ENCODE data around the gene TAAR8.
"Not testable (repeated sequence)": the region's sequence is repeated elsewhere in the genome, so short reads cannot be mapped to it uniquely, and the experiment has no call there.

The TAAR8 gene, protein sequence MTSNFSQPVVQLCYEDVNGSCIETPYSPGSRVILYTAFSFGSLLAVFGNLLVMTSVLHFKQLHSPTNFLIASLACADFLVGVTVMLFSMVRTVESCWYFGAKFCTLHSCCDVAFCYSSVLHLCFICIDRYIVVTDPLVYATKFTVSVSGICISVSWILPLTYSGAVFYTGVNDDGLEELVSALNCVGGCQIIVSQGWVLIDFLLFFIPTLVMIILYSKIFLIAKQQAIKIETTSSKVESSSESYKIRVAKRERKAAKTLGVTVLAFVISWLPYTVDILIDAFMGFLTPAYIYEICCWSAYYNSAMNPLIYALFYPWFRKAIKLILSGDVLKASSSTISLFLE

DNA sequence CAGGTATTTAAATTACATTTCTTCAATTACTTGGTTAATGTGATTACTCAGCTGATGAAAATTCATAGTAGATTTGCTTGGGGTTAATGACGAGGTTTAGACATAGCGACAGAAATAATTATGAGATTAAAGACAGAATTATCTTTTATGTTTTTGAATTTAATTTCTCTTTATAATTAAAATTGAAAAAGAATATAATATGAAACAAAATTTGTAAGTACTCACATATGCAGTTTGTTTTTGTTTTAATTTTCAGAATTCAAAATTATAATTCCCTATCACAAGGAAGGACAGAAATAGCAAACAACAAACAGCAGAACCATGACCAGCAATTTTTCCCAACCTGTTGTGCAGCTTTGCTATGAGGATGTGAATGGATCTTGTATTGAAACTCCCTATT lies at the start of gene TAAR8:
TAAR8 (plus strand) TSS at position 301 of the 400 bp plus-strand sequence; CDS start at position 322, 21 bp downstream.
- DNase-seq: no peak

DNA sequence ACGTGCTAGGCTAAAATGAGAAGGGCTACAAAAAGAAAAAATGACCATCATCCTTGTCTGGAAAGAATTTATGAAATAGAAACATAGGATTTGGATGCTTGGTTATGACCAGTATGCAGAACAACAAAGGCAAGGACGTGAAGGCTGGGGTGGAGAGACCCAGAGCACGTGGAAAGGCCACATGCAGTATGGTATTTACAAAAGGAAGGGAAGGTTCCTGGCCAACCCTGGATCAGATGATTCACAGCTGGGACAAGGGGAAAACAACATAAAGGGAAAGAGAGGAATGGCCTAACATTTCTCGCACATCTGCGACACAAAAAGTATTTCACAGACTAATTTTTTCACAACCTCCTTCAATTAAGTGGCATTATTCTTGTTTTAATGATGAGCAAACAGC lies 47.7 kb upstream of the TAAR8 start:
- DNase-seq: no peak

DNA sequence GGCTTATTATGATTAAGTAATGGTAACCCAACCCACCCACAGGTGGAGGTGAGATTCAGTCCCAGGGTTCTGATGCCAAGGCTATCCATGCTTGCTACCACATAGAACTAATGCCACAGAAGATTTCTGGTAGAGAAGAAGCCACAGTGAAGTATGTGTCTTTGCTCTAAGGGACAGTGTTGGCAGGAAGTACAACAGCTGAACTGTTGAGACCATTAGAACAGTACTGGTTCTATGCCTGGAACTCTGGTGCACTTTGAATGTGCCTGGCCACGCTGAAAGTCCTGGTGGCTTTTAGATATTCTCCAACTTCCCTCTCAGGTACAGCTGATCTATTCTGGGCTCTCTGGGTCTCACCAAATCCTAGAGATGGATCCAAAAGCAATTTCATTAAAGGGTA lies 47.3 kb upstream of the TAAR8 start:
- DNase-seq: no peak

DNA sequence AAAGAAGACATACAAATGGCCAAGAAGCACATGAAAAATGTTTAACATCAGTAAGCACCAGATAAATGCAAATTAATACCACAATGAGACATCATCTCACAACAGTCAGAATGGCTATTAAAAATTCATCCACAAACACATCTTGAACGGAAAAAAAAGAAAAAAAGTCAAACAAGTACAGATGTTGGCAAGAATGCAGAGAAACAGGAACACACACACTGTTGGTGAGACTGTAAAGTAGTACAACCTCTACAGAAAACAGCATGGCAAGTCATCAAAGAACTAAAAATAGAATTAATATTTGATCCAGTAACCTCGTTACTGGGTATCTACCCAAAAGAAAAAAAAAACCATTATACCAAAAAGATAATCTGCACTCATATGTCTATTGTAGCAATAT lies 46.0 kb upstream of the TAAR8 start:
- DNase-seq: no peak

DNA sequence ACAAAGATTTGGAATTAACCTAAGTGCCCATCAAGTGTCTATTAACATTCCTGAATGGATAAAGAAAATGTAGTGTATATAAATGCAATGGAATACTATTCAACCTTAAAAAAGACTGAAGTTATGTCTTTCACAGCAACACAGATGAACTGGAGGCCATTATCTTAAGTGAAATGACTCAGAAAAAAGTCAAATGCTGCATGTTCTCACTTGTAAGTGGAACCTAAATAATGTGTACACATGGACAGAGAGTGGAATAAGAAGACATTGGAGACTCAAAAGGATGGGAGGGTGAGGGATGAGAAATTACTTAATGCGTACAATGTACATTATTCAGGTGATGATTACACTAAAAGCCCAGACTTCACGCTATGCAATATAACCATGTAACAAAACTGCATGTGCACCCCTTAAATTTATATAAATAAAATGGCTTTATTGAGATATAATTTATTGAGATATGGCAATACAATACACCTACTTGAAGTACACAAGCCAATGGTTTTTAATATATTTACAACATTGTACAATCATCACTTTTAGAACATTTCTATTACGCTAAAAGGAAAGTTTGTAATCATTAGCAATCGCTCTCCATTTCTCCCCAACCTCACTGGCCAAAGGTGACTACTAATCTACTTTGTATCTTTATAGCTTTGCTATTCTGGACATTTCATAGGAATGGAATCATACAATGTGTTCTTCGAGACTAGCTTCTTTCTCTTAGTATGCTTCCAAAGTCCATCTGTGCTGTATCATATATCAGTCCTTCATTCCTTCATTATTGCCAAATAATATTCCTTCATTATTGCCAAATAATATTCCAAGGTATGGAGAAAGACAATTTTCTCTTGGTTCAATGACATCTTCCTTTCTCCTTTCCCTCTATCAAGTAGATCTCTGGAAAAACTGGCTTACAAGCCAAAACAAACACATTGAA lies 45.3 kb upstream of the TAAR8 start:
- no peak for DNase-seq

DNA sequence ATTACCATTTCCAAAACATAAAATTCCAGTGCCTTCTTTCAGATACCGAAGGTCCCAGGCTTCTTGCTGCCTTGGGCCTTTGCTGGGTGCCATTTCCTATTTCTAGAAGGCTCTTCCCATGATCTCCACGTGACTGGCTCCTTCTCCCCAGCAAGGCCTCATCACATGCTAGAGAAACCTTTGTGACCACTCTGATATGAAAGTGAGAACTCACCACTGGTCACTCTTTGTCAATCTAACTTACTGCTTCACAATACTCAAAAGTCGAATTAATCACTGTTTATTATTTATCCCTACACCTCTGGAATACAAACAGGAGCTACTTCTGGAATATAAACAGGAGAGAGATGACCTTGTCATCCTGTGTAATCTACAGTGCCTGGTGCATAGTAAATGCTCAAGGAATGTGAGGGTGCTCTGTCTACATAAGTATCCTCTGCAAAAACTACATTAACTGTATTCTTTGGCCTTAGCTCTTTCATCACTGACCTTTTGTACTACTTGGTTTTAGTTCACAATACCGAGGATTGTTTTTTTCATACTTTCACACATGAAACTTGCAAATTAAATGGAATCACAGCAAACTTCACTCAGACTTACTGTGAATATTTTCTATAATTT lies 41.2 kb upstream of the TAAR8 start:
- no peak for DNase-seq

DNA sequence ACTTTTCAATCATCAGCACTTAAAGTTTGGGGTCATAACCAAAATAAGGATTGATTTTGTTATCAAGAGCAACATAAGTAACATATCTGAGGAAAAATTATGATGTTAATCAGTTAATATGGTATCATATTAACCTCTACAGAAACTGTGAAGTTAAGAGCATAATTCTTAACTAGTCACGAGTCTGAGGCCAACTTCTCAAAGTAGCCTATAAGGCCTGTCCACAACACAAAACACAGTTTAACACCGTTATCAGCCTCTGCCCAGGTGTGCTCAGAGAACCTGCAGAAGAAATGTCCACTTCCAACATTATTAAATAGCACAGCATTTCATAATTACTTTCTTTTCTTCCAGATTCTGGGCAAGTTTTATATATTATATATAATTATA lies 40.6 kb upstream of the TAAR8 start:
- no peak for DNase-seq

DNA sequence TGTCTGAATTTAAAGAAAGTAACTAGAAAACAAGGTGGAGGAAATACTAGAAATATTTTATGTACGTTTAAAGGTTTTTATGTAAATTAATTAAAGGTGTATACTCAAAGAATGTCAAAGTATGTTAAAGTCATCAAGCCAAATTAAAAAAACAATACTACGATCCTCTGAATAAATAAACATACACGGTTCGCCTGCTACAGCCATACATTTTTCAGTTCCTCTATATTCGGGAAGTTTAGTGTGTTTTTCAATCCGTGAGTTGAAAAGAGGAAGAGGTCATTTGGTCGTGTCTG lies 40.2 kb upstream of the TAAR8 start:
- DNase-seq: no peak

DNA sequence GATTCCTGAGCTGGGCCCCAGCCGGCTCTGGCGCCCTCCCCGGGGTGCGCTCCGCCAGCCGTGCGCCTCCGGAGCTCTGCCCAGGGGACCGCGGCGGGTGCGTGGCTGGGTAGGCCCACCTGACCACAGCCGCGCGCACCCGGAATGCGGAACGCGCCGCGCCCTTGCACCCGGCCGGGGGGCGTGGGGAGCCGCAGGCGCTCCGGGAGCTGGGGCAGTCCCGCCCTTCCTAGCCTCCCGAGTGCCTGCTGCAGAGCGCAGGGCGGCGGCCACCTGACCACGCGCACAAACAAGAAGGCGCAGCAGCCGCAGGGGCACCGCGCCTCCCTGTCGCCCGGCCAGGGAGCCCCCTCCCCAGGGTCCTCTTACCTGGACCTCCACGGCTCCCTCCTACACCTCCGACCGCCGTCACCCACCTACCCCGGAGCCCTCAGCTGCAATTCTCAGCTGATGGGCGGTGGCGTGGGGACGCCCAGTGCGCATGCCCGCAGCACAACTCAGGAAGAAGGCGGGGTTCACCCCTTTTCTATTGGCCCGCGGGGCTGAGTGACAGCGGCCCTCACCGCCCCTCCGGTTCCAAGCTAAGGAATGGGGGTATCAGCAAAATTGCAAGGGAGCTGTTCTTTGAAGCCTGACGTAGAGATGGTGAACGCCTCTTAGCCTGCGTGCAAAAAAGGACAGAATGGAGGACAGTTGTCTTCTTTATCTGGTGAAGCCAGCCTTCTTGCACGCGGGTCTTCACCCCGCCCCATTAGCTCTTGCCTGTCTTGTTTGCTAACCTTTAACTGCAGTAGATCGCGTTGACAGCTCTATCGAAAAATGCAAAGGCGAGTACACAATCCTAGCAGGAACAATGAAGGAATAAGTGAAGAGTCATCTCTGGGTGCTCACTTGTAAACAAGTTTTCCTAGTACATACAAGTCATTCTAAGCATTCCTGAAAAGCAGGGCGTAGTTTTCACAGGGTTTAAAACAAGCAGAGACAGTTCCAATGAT lies 39.5 kb upstream of the TAAR8 start, which contains the start of gene STX7:
STX7 (minus strand) TSS at position 479 of the 995 bp plus-strand sequence. CDS start 9,586 bp downstream, outside the sequence.
- peak; percentile 92 for DNase-seq

DNA sequence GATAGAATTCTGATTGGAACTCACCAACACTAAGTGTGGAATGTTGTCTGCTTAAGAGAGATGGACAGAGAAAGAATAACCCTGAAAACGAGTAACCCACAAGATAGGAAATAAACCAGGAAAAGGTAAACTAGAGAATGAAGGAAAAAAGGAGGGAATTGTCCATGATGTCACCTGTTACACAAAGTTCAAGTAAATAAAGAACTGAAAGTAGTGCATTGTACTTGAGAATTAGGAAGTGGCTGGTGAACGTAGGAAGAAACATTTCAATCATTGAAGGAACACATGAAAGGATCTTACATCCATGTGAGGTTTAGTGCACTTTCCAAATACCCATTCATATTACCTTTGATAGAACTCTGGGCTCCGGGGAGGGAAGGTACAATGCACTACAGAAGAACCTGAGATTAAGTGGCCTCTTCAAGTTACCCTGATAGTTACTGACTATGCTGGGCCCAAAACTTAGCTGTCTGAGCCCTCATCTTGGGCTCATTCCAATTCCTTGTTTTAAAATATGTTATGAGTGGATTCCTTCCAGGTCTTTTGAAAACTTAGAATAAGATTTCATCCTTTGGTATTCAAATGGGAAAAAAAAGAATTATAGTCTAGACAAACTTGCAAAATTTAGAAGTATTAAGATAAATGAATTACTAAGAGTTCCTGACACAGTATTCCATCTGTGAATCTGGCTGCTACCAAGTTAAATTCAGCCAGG lies 38.5 kb upstream of the TAAR8 start:
- no peak for DNase-seq

DNA sequence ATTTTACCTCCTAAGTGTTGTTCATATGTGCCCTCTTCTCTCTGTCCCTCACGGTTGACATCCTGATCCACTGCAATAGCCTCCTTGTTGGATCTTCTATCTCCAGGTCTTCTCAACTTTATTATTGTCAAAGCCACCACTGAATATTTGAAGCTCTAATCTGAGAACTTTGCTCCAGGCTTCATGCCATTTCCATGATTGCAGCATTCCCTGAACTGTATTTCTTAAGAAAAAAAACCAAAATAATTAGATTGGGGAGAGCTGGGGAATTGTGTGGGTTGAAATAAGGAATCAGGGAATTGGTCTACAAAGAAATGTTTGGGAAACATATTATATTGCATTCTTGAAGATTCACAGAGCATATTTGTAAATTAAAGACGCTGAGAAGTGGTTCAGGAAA lies 37.1 kb upstream of the TAAR8 start:
- no peak for DNase-seq

DNA sequence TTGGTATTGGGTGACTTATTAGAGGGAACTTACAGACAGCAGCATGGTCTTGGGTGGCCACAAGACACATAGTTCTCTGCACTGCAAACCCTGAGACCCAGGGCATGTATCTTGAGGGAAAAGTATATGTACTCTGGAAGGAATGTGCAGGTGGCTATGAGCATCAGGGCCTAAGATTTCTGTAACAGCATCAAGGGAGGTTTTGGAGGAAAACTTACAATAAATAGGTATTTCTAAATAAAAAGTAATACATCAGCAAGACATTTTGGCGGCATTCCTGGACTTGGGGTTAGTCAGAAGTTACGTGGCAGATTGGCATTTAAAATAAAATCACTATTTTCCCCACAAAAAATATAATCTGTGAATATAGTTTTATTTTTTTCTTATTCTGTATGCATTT lies 31.5 kb upstream of the TAAR8 start:
- DNase-seq: no peak

DNA sequence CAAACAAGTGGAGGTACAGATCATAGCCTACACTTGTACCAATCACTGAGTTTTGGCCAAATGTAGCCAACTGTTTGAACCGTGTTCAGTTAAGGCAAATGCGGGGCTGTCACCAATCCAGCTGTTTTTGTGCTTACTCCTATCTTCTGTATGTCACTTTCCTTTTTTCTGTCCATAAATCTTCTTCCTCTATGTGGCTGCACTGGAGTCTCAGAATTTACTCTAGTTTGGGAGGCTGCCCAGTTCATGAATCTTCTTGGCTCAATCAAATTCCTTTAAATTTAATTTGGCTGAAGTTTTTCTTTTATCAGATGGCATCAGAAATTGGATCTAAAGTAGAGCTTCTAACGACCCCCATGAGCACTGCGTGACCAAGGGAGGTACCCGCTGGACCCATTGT lies 27.8 kb upstream of the TAAR8 start:
- no peak for DNase-seq

DNA sequence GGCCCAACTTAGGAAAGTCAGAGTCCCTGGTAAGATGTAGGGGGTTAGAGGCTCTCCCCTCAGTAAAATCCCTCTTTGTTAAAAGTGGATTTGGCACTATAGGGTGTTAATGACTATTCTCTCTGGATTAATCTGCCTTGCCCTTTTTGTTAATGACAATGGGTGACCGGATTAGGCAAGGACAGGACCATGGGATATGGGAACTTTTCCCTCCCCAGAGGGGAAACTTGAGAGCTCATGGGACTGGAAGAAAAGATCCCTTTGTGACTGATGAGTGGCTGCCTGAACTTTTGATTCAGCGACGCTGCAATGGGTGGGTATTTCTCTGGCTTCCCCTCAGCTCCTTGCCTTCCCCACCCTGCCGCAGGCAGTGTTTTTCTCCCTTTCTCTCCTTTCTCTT lies 26.6 kb upstream of the TAAR8 start:
- no peak for DNase-seq

DNA sequence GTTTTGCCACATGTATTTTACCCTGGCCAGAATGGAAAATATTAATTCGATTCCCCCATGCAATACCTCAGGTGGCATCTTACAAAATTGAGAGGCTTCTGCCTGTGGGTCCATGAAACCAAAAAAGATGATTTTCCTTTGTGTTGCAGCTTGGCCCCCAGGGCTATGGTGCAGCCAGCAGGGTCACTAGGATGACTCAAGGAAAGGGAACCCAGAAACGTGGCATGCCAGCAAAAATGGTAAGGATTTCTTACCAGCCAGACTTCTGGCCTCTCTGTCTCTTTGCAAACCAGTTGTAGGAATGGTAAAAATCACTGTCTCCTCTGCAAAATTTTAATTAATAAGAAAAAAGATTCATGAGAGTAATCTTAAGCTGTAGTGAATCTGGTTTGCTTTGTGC lies 26.0 kb upstream of the TAAR8 start:
- no peak for DNase-seq

DNA sequence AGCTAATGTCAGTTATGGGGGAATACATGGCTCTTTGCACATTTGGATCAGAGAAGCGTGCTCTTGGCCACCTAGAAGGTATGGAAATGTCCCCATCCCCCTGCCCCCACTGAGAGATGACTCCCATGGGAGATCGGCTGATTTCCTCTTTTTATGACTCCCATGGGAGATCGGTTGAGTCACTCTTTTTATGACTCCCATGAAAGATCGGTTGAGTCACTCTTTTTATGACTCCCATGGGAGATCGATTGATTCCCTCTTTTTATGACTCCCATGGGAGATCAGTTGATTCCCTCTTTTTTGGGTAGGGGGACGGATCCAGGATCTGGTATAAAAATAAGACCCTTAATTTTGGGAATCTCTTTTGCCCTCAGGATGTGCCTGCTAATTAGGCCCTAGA lies 24.7 kb upstream of the TAAR8 start:
- DNase-seq: no peak

DNA sequence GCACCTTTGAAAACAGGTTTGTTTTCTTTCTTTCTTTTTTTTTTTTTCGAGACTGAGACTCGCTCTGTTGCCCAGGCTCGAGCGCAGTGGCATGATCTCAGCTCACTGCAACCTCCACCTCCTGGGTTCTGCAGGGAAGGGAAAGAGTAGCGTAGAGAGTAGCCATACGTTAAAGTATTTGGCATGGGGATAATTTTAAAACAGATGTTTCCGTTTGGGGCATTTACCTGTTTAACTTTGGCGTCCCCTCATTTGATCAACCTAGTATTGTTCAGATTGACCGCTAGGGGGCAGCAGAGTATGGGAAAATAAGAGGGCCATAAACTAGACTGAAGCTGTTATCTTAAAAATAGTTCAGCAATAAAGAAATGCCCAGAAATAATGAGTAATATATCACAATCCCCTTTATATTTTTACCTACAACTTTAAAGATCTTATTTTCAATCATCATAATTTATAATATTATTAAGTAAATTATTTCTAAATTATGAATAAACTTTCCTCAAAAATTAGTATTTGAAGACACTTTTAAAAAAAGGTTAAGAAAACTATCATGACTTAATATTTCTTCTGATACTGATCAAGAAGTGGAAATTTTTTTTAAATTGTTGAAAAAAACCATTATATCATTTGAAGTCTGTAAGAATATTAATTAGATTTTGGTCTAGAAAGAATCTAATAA lies 22.0 kb upstream of the TAAR8 start:
- peak; percentile 73 for DNase-seq

DNA sequence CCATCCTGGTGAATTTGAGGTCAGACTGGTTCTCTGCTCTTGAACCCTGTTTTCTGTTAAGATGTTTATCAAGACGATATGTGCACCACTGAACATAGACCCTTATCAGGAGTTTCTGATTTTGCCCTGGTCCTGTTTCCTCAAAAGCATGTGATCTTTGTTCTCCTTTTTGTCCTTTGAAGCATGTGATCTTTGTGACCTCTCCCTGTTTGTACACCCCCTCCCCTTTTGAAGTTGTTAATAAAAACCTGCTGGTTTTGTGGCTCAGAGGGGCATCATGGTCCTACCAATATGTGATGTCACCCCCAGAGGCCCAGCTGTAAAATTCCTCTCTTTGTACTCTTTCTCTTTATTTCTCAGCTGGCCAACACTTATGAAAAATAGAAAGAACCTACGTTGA lies 17.9 kb upstream of the TAAR8 start:
- DNase-seq: not testable (repeated sequence)

DNA sequence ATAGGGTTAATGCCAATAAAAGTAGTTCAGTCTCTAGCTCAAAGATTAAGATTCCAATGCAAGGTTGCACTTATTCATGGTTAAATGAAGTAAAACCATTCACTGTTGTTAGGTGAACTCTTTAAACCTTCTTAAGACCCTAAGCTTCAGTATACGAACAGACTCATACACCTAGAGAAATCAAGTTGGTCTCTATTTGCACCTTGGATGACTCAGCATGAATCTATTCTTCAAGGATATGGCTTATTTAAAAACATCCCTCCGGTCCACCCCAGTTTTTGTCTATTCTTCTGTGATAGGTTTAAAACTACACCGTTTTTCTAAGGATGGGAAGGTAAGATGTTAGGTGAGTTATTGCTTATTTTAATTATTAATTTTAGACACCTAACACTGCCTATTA lies 15.3 kb upstream of the TAAR8 start:
- no peak for DNase-seq

DNA sequence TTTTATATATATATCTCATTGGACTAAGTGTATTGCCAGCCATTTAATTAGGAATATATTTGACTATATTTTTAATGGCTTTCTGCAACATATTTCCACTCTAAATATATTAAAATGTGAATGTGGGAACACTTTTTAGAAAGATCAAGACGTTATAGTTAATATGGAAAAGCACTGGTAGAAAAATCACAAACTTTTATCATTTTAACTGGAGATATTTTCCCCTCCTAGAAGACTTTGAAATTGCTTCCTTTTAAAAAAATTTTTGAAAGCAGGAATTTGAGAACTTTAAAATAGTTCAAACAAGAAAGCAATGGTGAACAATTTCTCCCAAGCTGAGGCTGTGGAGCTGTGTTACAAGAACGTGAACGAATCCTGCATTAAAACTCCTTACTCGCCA lies 14.5 kb upstream of the TAAR8 start, which contains the start of gene TAAR9:
TAAR9 (plus strand) TSS at position 301 of the 400 bp plus-strand sequence; CDS start at position 314, 13 bp downstream.
- DNase-seq: no peak

DNA sequence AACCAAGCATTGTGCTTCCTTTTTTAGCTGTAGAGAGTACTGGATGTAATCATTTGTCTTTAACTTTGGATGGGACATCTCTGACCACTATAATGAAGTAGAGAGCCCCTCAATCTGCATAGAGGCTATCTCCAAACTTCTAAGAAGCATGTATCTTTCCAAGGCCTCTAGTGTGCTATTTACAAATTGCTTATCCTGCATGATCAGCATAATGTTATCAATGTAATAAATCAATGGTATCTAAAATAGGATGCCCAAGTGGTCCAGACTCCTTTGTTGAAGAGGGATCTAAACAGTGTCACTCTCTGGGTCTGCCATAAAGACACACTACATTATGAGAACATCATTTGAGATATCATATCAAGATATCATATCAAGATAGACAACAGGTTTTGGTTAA lies 7.6 kb upstream of the TAAR8 start:
- no peak for DNase-seq
